HG03066 (cell line): ENCODE results near the gene LETMD1.
"Not testable (repeated sequence)": the region's sequence is repeated elsewhere in the genome, so short reads cannot be mapped to it uniquely, and the experiment has no call there.

Experiments used
- ATAC-seq: cut with Tn5 transposase; IDR thresholded peaks from one replicate; pipeline ENCODE4 v1.9.1; 2021; ENCODE audit warnings: low read depth; ENCODE audit not compliant: unreplicated experiment

The LETMD1 gene

GRCh38 chr12:51076236-51076930, 28.3 kb downstream of the LETMD1 start:
- ATAC-seq: no peak

- no peak for ATAC-seq
These were observed 29.8 kb downstream of the LETMD1 start for GRCh38 chr12:51077930-51078329.

- not testable (repeated sequence) for ATAC-seq
These were observed 30.2 kb downstream of the LETMD1 start for GRCh38 chr12:51078346-51078745.

GRCh38 chr12:51078866-51079265, 30.7 kb downstream of the LETMD1 start:
- not testable (repeated sequence) for ATAC-seq

GRCh38 chr12:51080136-51080535, 32.0 kb downstream of the LETMD1 start:
- ATAC-seq: no peak

- ATAC-seq: no peak
These were observed 33.3 kb downstream of the LETMD1 start for GRCh38 chr12:51081421-51081820.

- no peak for ATAC-seq
These were observed 34.5 kb downstream of the LETMD1 start for GRCh38 chr12:51082561-51083125.

GRCh38 chr12:51083126-51083833, 35.2 kb downstream of the LETMD1 start, which contains the start of gene CSRNP2:
CSRNP2 (minus strand) TSS chr12:51083596; CDS start chr12:51076561, 7,035 bp downstream.
- peak; percentile 98 for ATAC-seq

GRCh38 chr12:51085757-51086156, 37.6 kb downstream of the LETMD1 start:
- ATAC-seq: no peak

GRCh38 chr12:51086933-51087332, 38.8 kb downstream of the LETMD1 start:
- ATAC-seq: no peak

- no peak for ATAC-seq
These were observed 39.7 kb downstream of the LETMD1 start for GRCh38 chr12:51087818-51088217.

- ATAC-seq: no peak
These were observed 42.6 kb downstream of the LETMD1 start for GRCh38 chr12:51090705-51091229.

GRCh38 chr12:51098611-51099010, 50.5 kb downstream of the LETMD1 start:
- no peak for ATAC-seq

GRCh38 chr12:51103977-51104376, 55.9 kb downstream of the LETMD1 start:
- no peak for ATAC-seq

GRCh38 chr12:51108136-51108535, 60.0 kb downstream of the LETMD1 start:
- no peak for ATAC-seq
